CD4-positive, alpha-beta T cell (primary cell): ENCODE results near the gene ACD. TPM values are rescaled to one million over a fixed set of nuclear protein-coding genes. Genes with fewer than 3 reads are reported as not detected.

Source experiments
- ATAC-seq: fragments of 200-7000 bp; cut with Tn5 transposase; one replicate; pipeline ENCODE4 v1.10.0; 2022; ENCODE audit warnings: mild to moderate bottlenecking; ENCODE audit not compliant: poor library complexity
- CTCF ChIA-PET: fragments of 350-600 bp; sonication (Branson Sonifier 250); formaldehyde crosslinking; loops from one replicate; lab custom pipeline; 2021; ENCODE audit warnings: antibody characterized with exemption, inconsistent platforms; lab: Charles Lee
- POLR2A ChIA-PET: fragments of 350-600 bp; sonication (Branson Sonifier 250); formaldehyde crosslinking; loops from one replicate; lab custom pipeline; 2021; ENCODE audit warnings: antibody characterized with exemption, inconsistent platforms; lab: Charles Lee
- DNase-seq, 14 experiments: peaks; one replicate each; pipeline ENCODE4 v3.0.0-alpha.2; 2013 to 2020; ENCODE audit warnings: mixed read lengths in 2 of 14
- H3K27ac ChIP-seq, 2 donors: one replicate each; pipeline versions ENCODE4 v1.5.1 to v1.7.0; 2013; ENCODE audit warnings: low read length in 2 of 2, low read depth in 1 of 2, mild to moderate bottlenecking in 1 of 2
- H3K27me3 ChIP-seq, 2 experiments: 1 replicate in 1 of 2; 2 replicates in 1 of 2; pipeline versions ENCODE4 v1.6.1 to v1.7.0; 2013; ENCODE audit warnings: low read length in 2 of 2, control low read depth in 1 of 2, mild to moderate bottlenecking in 1 of 2, moderate library complexity in 1 of 2; ENCODE audit not compliant: insufficient read depth in 2 of 2, control insufficient read depth in 1 of 2
- H3K36me3 ChIP-seq: one replicate; pipeline ENCODE4 v1.6.1; 2013; ENCODE audit warnings: low read length, control low read depth; ENCODE audit not compliant: insufficient read depth
- H3K4me1 ChIP-seq: one replicate; pipeline ENCODE4 v1.6.1; 2013; ENCODE audit warnings: low read length, control low read depth; ENCODE audit not compliant: insufficient read depth
- H3K4me3 ChIP-seq: one replicate; pipeline ENCODE4 v1.5.1; 2013; ENCODE audit warnings: mild to moderate bottlenecking, low read length, moderate library complexity
- H3K9me3 ChIP-seq, 2 experiments: 1 replicate in 1 of 2; 2 replicates in 1 of 2; pipeline versions ENCODE4 v1.6.1 to v1.7.0; 2013; ENCODE audit warnings: low read length in 2 of 2, mild to moderate bottlenecking in 2 of 2, control low read depth in 1 of 2, moderate library complexity in 1 of 2; ENCODE audit not compliant: control insufficient read depth in 1 of 2, insufficient read depth in 1 of 2
- H3K27ac Mint-ChIP-seq: one replicate; pipeline ENCODE4 v1.8.0; 2020; ENCODE audit warnings: mixed read lengths
- H3K27me3 Mint-ChIP-seq: one replicate; pipeline ENCODE4 v1.8.0; 2021; ENCODE audit warnings: mixed read lengths
- H3K36me3 Mint-ChIP-seq: one replicate; pipeline ENCODE4 v1.8.0; 2021; ENCODE audit warnings: low read depth, mixed read lengths
- H3K4me1 Mint-ChIP-seq: one replicate; pipeline ENCODE4 v1.8.0; 2021; ENCODE audit warnings: low read depth, mixed read lengths
- H3K4me3 Mint-ChIP-seq: one replicate; pipeline ENCODE4 v1.8.0; 2020; ENCODE audit warnings: mild to moderate bottlenecking, mixed read lengths
- H3K9me3 Mint-ChIP-seq: one replicate; pipeline ENCODE4 v1.8.0; 2020; ENCODE audit warnings: mixed read lengths
- intact Hi-C, 2 experiments: fragments of 100-400 bp; cut with DNase I in 1 of 2; cut with micrococcal nuclease in 1 of 2; formaldehyde crosslinking; loops; one replicate each; pipeline versions ENCODE4 v1.15.1 to v1.9.0; 2023 to 2025; cut with DNase I, micrococcal nuclease
- total RNA-seq, 174 experiments: library from RNA in 2 of 174; stranded (reverse) in 2 of 174; gene quantifications; one replicate each; pipeline ENCODE4 v1.2.3 and lab custom pipeline; 2021 to 2026
- TF ChIP-seq, protein P1 (sequence below): fragments of 200-600 bp; IDR thresholded peaks from one replicate; pipeline ENCODE4 v1.8.0; 2022; ENCODE audit warnings: antibody characterized with exemption, mild to moderate bottlenecking

Gene ACD
- total RNA-seq, 2 experiments from 2014 or later, result 21.6 to 26.0 TPM

DNA sequence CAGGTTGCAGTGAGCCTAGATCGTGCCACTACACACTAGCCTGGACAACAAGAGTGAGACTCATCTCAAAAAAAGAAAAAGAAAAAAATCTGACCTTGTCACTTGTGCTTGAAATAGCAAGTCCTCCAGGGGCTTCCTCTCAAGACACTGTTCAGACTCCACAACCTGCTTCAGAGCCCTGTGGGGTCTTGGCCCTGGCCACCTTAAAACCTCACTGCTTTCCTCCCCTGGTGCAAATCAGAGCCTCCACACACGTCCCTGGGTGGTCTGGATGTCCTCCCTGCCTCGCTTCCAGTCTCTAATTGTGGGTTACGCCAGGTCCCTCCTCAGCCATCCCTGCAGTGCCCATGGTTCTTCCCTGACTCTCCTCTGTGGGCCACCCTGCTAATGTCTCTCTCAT is 4.7 kb downstream of the ACD start:
- Histone ChIP-seq H3K36me3 (peaks cover 73% of the 10 kb centered on the region), H3K4me3 (no peak overlapping the region), H3K27ac (no peak overlapping the region), H3K9me3 (no peaks in the 10 kb centered on the region), H3K4me1 (peaks cover 22% of the 10 kb centered on the region), H3K27me3 (no peaks in the 10 kb centered on the region)
- TF ChIP-seq, protein P1, sequence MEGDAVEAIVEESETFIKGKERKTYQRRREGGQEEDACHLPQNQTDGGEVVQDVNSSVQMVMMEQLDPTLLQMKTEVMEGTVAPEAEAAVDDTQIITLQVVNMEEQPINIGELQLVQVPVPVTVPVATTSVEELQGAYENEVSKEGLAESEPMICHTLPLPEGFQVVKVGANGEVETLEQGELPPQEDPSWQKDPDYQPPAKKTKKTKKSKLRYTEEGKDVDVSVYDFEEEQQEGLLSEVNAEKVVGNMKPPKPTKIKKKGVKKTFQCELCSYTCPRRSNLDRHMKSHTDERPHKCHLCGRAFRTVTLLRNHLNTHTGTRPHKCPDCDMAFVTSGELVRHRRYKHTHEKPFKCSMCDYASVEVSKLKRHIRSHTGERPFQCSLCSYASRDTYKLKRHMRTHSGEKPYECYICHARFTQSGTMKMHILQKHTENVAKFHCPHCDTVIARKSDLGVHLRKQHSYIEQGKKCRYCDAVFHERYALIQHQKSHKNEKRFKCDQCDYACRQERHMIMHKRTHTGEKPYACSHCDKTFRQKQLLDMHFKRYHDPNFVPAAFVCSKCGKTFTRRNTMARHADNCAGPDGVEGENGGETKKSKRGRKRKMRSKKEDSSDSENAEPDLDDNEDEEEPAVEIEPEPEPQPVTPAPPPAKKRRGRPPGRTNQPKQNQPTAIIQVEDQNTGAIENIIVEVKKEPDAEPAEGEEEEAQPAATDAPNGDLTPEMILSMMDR, result no peak
- Mint-ChIP-seq H3K27ac (peak overlapping the region; percentile 24), H3K9me3 (no peaks in the 10 kb centered on the region), H3K4me3 (peak overlapping the region; percentile 43), H3K4me1 (peaks cover 16% of the 10 kb centered on the region), H3K27me3 (no peaks in the 10 kb centered on the region), H3K36me3 (peaks cover 53% of the 10 kb centered on the region)
- no peak for DNase-seq
- ChIA-PET CTCF (no interaction called here), POLR2A (no interaction called here)
- ATAC-seq, result no peak
- intact Hi-C loops, result no loop called here

DNA sequence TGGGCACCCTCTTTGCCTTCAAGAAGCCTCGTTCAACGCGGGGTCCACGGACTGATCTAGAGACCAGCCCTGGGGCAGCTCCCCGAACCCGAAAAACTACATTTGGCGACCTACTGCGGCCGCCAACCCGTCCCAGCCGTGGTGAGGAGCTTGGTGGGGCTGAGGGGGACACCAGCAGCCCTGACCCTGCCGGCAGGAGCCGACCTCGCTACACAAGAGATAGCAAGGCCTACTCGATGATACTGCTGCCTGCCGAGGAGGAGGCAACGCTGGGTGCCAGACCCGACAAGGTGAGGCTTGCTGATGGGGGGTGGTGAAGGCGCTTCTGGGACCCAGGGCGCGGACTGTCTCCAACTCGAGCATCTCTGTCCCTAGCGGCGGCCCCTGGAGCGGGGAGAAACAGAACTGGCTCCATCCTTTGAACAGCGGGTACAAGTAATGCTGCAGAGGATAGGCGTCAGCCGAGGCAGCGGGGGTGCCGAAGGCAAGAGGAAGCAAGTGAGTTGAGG is 5.6 kb downstream of the ACD start:
- H3K4me3 ChIP-seq, result no peak overlapping the region
- Mint-ChIP-seq H3K27me3 (no peaks in the 10 kb centered on the region), H3K9me3 (no peaks in the 10 kb centered on the region), H3K36me3 (peaks cover 59% of the 10 kb centered on the region), H3K27ac (no peak overlapping the region), H3K4me1 (peaks cover 21% of the 10 kb centered on the region), H3K4me3 (no peak overlapping the region)
- H3K4me1 ChIP-seq, result peaks cover 20% of the 10 kb centered on the region
- no peak overlapping the region for H3K27ac ChIP-seq
- no peaks in the 10 kb centered on the region for H3K27me3 ChIP-seq
- H3K36me3 ChIP-seq, result peaks cover 82% of the 10 kb centered on the region
- ChIA-PET CTCF (no interaction called here), POLR2A (no interaction called here)
- intact Hi-C loops, result no loop called here
- peak in 1 of 14 experiments; percentile 25 for DNase-seq
- TF ChIP-seq, protein P1, result no peak
- H3K9me3 ChIP-seq, result no peaks in the 10 kb centered on the region
- no peak for ATAC-seq

DNA sequence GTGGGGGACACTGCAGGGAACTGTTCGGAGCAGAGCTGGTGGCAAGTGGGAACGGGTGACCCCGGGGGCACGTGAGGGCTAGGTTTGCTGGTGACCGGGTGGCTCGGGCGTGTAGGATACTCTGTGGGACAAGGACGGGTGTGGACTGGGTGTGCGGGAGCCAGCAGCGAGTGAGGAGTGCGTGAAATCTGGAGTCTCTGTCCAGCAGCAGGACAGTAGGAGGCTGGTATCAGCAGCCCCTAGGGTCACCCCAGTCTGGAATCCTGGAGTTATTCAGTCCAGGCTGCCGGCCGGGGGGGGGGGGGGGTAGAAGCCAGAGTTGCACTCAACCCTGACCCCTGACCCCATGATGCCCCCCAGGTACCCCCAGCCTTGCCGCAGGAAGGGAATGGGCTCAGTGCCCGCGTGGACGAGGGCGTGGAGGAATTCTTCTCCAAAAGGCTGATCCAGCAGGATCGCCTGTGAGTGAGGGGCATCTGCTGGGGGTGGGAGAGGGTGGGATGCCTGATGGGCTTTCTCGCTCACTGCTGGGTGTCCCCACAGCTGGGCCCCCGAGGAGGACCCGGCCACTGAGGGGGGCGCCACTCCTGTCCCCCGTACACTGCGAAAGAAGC is 6.2 kb downstream of the ACD start:
- no peak overlapping the region for H3K27ac Mint-ChIP-seq
- H3K27me3 Mint-ChIP-seq, result no peaks in the 10 kb centered on the region
- peaks cover 14% of the 10 kb centered on the region for H3K4me1 ChIP-seq
- ChIA-PET CTCF (no interaction called here), POLR2A (no interaction called here)
- H3K36me3 ChIP-seq, result peaks cover 88% of the 10 kb centered on the region
- H3K4me1 Mint-ChIP-seq, result peaks cover 16% of the 10 kb centered on the region
- no peaks in the 10 kb centered on the region for H3K9me3 ChIP-seq
- intact Hi-C loops, result no loop called here
- DNase-seq (peak in 1 of 14 experiments; percentile 20), ATAC-seq (no peak)
- TF ChIP-seq, protein P1, result no peak
- H3K9me3 Mint-ChIP-seq, result no peaks in the 10 kb centered on the region
- H3K36me3 Mint-ChIP-seq, result peaks cover 59% of the 10 kb centered on the region
- no peak overlapping the region for H3K27ac ChIP-seq
- H3K27me3 ChIP-seq, result no peaks in the 10 kb centered on the region
- no peak overlapping the region for H3K4me3 Mint-ChIP-seq
- H3K4me3 ChIP-seq, result no peak overlapping the region
